NCI-H1105 (cell line): Measurements from ENCODE around the gene PROK1.

Experiments used
- DNase-seq: peaks from one replicate; lab custom pipeline; 2025; lab: John Stamatoyannopoulos, UW

The PROK1 gene

DNA sequence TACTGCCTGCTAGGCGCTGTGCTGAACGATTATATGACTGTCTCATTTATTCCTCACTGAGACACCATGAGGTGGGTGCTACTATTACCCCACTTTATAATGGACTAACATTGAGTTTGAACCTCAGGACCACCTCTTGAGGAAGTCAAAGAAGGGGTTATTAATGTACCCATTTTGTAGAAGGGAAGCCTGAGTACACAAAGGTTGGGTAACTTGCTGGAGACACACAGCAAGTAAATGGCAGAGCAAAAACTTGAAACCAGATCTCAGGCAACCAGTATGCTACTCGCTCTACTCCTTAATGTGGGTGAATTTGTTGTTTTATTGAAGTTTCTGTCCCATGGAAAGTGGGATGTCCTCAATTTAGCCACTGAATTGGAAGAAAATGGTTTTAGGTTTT is 37.9 kb downstream of the PROK1 start:
- DNase-seq, result no peak

DNA sequence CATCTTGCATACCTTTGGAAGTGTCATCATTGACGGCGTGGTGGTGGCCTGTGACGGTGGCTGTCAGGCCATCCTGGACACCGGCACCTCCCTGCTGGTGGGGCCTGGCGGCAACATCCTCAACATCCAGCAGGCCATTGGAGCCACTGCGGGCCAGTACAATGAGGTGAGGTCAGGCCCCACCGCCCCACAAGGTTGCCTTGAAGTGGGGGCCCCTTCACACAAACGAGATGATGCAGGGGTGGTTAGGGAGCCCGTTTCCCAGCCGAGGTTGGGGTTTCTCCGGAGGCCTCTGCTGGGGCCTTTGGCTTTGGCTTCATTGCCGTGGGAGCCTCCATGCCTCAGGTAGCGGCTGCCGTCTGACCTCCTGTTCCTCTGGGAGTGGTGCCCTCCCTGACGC is 38.5 kb downstream of the PROK1 start:
- DNase-seq, result no peak

- DNase-seq, result no peak
These were observed 39.1 kb downstream of the PROK1 start for GRCh38 chr1:110489973-110490542.

- no peak for DNase-seq
These were observed 40.0 kb downstream of the PROK1 start for GRCh38 chr1:110490791-110491451.

GRCh38 chr1:110492573-110492972 is 41.6 kb downstream of the PROK1 start:
- no peak for DNase-seq

- DNase-seq, result no peak
These were observed 42.2 kb downstream of the PROK1 start for GRCh38 chr1:110493059-110493699.

- DNase-seq, result no peak
These were observed 43.1 kb downstream of the PROK1 start for GRCh38 chr1:110494036-110494435.

- no peak for DNase-seq
These were observed 43.8 kb downstream of the PROK1 start for GRCh38 chr1:110494522-110495406.

DNA sequence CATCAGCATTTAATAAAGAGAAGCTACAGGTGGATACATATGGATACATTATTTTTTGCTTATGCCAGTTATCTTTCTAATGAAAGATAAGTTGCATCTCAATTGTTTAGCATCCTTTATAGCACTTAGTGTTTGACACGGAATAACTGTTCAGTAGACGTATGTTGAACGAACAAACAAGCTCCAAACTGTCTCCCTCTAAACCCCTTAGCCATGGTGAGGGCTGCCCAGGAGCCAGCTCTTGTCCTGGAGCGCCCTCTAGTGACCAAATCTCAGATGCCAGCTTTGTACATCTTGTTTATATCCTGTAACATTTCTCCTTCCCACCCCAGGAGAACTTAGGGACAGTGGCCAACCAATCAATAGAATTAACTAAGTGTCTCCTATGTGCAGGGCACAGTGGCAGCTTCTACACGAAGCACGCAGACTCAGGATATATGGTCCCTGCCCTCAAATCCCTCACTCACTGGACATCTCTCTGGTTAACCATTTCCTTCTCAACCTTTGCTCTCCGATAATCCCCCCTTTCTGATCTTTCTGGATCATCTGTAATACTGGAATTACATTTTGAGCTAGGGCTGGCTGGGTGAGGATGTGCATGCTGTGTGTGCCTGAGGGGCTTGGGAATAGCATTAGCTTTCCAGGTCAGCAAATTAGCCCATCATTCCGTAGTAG is 45.1 kb downstream of the PROK1 start:
- DNase-seq, result peak; percentile 67

DNA sequence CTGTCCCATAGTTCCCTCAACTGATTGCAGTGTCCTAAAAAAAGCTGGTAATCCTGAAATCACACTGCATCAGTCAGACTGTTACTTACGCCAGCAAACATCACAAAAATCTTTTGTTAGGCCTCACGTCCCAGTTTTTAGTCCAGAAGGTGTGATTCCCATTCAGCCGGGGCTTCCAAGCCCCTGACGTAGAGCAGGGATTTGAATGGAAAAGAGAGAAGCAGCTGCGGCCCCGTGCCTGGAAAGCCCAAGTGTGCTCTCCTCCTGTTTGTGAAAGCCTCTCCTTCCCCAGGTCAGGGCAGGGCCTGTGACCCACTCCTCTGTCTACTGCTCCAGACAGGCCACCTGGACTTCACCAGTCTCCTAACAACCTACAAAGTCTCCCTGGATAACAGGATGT is 47.3 kb downstream of the PROK1 start:
- no peak for DNase-seq

GRCh38 chr1:110501488-110502132 is 50.7 kb downstream of the PROK1 start:
- DNase-seq, result no peak

DNA sequence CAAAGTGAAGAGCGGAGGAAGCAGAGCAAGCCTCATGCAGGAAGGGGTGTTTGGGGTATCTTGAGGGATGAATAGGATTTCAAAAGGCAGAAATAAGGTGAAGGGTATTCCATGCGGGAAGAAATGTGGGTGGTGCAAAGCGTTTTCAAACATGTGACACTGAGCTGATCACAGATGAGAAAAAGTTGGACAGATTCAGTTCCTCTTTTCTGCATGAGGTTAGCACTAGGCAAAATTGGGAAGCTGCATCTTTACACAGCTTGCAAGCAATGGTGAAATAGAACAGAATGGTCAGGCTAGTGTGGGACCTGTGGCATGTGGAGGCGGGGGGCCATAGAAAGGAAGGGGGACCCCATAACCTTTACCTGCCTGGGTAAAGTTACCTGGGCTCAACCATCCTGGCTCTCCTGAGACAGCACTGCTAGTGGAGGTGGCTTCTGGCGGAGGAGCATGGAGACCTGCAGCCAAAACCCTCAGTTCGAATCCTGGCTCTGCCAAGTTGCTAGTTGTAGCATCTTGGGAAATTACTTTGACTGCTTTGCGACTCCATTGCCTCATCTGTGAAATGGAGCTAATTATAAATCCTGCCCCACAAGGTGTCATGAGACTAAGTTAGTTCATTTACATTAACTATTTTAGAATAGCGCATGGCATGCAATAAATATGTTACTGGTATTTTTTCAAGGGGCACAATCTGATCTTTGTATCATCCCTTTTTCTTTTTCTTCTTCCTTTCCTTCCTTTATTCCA is 51.6 kb downstream of the PROK1 start:
- DNase-seq, result no peak

DNA sequence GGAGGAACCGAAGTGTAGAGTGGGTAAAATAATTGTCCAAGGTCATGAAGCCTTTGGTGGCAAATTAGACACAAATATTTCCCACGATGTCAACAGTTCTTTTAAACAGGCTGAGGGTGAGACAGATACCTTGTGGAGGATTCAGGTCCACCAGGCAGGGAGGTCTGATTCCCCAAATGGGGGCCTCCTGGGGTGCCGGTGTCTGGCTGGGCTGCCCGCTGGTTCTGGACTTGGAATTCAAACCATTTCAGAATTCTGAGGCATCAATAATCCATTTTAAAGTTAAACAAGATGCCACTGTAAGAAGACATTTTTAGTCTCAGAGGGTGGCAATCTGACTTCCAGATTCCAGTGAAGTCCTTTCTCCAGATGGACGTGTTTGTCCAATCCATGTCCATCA is 52.5 kb downstream of the PROK1 start:
- DNase-seq, result no peak

DNA sequence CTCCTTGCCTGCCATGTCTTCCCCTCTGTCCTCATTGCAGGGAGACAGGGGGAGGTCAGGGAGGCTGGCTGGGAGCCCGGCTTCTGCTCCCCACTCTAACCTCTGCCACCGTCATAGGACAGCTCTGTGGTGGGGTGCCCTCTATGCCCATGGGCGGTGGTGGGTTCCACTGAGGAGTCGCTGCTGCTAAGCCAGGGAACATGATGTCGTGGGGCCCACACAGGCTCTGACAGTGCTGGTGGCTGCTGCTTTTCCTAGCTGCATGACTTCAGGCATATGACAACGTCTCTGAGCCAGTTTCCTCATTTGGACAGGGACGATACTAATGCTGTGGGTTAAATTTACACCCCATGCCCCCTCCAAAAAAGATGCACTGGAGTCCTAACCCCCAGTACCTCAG is 53.3 kb downstream of the PROK1 start:
- no peak for DNase-seq

DNA sequence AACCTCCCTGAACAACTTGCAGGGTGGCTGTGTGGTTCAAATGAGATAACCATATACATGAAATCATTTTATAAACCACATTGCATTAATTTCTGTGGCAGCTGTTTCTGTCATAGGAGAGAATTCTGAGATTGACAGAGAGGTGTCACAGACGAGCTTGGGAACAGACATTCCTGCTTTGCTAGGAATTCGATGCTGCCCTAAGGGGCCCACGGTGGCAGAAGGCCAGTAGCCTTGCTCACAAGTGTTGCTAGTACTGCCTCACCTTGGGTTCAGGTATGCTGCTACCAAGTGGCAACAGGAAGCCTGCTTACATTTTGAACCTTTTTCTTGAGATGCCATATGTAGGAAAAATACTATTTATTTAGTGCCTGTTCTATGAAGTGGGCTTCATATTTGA is 54.6 kb downstream of the PROK1 start:
- DNase-seq, result no peak

DNA sequence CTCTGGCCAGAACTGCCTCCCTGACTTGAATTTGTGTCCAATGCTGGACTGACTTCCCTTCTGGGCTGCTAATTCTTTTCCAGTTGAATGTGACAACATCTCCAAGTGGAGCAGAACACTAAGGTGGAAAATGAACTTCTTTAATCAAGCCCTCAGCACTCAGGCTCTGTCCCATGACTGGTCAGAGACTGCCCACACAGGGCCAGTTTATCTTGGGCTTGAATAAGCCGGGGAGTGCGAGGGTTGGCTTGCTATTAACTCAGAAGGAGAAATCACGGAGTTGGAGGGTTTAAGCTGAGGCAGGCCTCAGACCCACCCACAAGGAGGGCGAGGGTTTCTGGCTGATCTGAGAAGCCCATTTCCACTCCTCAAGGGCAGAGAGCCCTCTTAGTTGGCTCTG is 55.6 kb downstream of the PROK1 start:
- DNase-seq, result no peak
